Measurements from ENCODE around the gene OSBPL7. TPM values are rescaled to one million over a fixed set of nuclear protein-coding genes. Genes with fewer than 3 reads are reported as not detected.

The OSBPL7 gene
- total and polyA plus RNA-seq, 4 donors, result 0.51 to 2.4 (median 1.4) TPM

DNA sequence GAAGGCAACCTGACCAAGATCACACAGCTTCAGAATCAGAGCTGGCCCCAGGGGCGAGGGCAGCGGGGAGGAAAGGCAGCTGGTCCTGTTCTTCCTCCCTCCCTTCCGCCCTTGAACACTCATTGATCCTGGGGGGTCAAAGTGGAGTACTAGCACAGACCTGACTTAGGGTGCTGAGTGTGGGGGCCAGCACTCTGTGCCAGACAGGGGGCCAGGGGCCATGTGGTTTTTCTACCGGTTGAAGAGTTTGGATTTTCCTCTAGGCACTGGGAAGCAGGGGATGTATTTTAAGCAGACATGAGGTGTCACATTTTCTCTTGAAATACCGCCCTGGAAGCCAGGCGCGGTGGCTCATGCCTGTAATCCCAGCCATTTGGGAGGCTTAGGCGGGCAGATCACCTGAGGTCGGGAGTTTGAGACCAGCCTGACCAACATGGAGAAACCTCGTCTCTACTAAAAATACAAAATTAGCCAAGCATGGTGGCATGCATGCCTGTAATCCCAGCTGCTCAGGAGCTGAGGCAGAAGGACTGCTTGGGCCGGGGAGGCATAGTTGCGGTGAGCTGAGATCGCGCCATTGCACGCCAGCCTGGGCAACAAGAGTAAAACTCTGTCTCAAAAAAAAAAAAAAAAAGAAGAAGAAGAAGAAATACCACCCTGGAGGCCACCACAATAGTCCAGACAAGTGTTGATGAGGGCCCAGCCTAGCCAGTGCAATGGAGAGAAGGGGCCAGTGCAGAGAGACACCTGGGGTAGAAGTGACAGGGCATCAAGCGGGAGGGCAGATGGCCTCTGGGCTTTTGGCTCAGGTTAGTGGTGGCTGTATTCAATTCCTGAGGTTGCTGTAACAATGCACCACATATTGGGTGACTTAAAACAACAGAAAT is 15.3 kb downstream of the OSBPL7 start (continued):
- TF ChIP-seq, protein P1, sequence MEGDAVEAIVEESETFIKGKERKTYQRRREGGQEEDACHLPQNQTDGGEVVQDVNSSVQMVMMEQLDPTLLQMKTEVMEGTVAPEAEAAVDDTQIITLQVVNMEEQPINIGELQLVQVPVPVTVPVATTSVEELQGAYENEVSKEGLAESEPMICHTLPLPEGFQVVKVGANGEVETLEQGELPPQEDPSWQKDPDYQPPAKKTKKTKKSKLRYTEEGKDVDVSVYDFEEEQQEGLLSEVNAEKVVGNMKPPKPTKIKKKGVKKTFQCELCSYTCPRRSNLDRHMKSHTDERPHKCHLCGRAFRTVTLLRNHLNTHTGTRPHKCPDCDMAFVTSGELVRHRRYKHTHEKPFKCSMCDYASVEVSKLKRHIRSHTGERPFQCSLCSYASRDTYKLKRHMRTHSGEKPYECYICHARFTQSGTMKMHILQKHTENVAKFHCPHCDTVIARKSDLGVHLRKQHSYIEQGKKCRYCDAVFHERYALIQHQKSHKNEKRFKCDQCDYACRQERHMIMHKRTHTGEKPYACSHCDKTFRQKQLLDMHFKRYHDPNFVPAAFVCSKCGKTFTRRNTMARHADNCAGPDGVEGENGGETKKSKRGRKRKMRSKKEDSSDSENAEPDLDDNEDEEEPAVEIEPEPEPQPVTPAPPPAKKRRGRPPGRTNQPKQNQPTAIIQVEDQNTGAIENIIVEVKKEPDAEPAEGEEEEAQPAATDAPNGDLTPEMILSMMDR (IDR thresholded peaks at IDR 0.05; ENCODE audit: low read depth, low read length, missing input control), result no peak
- no peak for TF ChIP-seq RAD21 (IDR thresholded peaks at IDR 0.05)
- no peak for TF ChIP-seq HNF4A (conservative IDR thresholded peaks at IDR 0.05)
- no peak for TF ChIP-seq SP1 (IDR thresholded peaks at IDR 0.05)

DNA sequence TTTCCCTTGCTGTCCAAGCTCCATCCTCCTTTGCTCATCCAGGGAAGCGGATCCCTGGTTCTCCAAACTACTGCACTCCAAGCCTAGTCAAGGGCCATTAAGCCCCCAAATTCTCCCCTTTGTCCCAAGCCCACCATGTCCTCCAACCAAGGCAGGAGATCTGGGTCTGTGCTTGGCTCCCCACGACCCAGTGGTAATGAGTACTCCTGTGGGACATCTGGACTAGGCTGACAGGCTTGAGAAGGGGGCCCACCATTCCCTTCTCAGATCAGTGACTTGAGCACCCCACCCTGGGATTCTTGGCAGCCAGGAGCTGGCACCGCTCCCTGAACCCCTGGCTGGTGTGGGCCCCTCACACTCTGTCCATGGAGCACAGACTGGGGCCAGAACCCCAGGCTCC is 17.1 kb downstream of the OSBPL7 start:
- Histone ChIP-seq H3K9me3 (ENCODE audit: control insufficient read depth in 4 of 4, low read length in 3 of 4) (no peaks in the 10 kb centered on the region), H3K27me3 (ENCODE audit: control insufficient read depth in 4 of 4, insufficient read depth in 4 of 4, low read length in 3 of 4) (no peaks in the 10 kb centered on the region), H3K4me3 (ENCODE audit: low read depth in 1 of 3, low read length in 3 of 3) (no peak overlapping the region), H3K36me3 (ENCODE audit: control insufficient read depth in 4 of 4, insufficient read depth in 3 of 4, low read depth in 1 of 4, low read length in 3 of 4) (peaks cover 0 to 6% (median 1%) of the 10 kb centered on the region in 4 donors), H3K4me1 (ENCODE audit: control insufficient read depth in 4 of 4, insufficient read depth in 4 of 4, low read length in 3 of 4) (no peaks in the 10 kb centered on the region), H3K9ac (ENCODE audit: low read depth in 1 of 2, low read length in 2 of 2) (no peak overlapping the region), H3K27ac (ENCODE audit: low read depth in 1 of 2, low read length in 2 of 2) (no peak overlapping the region)
- DNase-seq (ENCODE audit: low spot score), result no peak
- TF ChIP-seq, protein P2, sequence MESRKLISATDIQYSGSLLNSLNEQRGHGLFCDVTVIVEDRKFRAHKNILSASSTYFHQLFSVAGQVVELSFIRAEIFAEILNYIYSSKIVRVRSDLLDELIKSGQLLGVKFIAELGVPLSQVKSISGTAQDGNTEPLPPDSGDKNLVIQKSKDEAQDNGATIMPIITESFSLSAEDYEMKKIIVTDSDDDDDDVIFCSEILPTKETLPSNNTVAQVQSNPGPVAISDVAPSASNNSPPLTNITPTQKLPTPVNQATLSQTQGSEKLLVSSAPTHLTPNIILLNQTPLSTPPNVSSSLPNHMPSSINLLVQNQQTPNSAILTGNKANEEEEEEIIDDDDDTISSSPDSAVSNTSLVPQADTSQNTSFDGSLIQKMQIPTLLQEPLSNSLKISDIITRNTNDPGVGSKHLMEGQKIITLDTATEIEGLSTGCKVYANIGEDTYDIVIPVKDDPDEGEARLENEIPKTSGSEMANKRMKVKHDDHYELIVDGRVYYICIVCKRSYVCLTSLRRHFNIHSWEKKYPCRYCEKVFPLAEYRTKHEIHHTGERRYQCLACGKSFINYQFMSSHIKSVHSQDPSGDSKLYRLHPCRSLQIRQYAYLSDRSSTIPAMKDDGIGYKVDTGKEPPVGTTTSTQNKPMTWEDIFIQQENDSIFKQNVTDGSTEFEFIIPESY (IDR thresholded peaks at IDR 0.05), result no peak
- TF ChIP-seq SP1 (IDR thresholded peaks at IDR 0.05), result no peak
- no peak for TF ChIP-seq YY1 (IDR thresholded peaks at IDR 0.05)
- TF ChIP-seq FOXA1 (IDR thresholded peaks at IDR 0.05), result no peak
- no peak for TF ChIP-seq FOXA2 (IDR thresholded peaks at IDR 0.05)
- TF ChIP-seq, protein P3, sequence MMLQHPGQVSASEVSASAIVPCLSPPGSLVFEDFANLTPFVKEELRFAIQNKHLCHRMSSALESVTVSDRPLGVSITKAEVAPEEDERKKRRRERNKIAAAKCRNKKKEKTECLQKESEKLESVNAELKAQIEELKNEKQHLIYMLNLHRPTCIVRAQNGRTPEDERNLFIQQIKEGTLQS (IDR thresholded peaks at IDR 0.05), result no peak
- no peak for TF ChIP-seq RAD21 (IDR thresholded peaks at IDR 0.05)
- TF ChIP-seq, protein P4, sequence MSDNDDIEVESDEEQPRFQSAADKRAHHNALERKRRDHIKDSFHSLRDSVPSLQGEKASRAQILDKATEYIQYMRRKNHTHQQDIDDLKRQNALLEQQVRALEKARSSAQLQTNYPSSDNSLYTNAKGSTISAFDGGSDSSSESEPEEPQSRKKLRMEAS (IDR thresholded peaks at IDR 0.05), result no peak
- 67% methylated on average over 3 of the region's 3 CpGs for WGBS

DNA sequence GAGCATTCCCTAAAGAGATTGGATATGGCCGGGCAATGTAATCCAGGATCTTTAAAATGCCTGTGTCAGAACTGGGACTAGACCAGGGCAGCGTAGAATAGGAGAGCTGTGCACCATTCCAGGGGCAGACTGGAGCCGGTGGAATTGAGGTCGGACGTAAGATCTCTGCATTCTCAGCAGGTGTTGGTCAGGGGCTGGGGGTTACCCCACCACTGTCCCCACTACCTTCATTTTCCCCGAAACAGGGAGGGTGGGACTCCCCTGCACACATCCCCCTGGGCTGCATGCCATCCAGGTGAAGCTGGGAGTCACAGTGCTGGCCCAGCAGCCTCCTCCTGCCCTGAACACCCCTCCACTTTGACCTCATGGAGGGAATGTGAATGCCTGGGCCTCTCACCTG is 17.8 kb downstream of the OSBPL7 start:
- peaks cover 0 to 3% (median under 1%) of the 10 kb centered on the region in 4 donors for H3K36me3 ChIP-seq (ENCODE audit: control insufficient read depth in 4 of 4, insufficient read depth in 3 of 4, low read depth in 1 of 4, low read length in 3 of 4)
- H3K27me3 ChIP-seq (ENCODE audit: control insufficient read depth in 4 of 4, insufficient read depth in 4 of 4, low read length in 3 of 4), result no peaks in the 10 kb centered on the region
- no peak overlapping the region for H3K27ac ChIP-seq (ENCODE audit: low read depth in 1 of 2, low read length in 2 of 2)
- no peak overlapping the region for H3K4me3 ChIP-seq (ENCODE audit: low read depth in 1 of 3, low read length in 3 of 3)
- no peaks in the 10 kb centered on the region for H3K9me3 ChIP-seq (ENCODE audit: control insufficient read depth in 4 of 4, low read length in 3 of 4)
- no peak overlapping the region for H3K9ac ChIP-seq (ENCODE audit: low read depth in 1 of 2, low read length in 2 of 2)
- H3K4me1 ChIP-seq (ENCODE audit: control insufficient read depth in 4 of 4, insufficient read depth in 4 of 4, low read length in 3 of 4), result no peaks in the 10 kb centered on the region
- DNase-seq (ENCODE audit: low spot score), result no peak
- 81% methylated on average over 6 of the region's 6 CpGs for WGBS
- TF ChIP-seq, protein P2 (IDR thresholded peaks at IDR 0.05), result no peak
- TF ChIP-seq, protein P4 (IDR thresholded peaks at IDR 0.05), result no peak
- TF ChIP-seq EGR1 (IDR thresholded peaks at IDR 0.05; ENCODE audit: low read depth in 2 of 2), result no peak
- TF ChIP-seq FOXA2 (IDR thresholded peaks at IDR 0.05), result no peak
- no peak for TF ChIP-seq JUND (IDR thresholded peaks at IDR 0.05)
- TF ChIP-seq, protein P3 (IDR thresholded peaks at IDR 0.05), result no peak
- no peak for TF ChIP-seq RAD21 (IDR thresholded peaks at IDR 0.05)
- no peak for TF ChIP-seq NR2F2 (IDR thresholded peaks at IDR 0.05)
- TF ChIP-seq HNF4G (IDR thresholded peaks at IDR 0.05), result no peak
- TF ChIP-seq RXRA (IDR thresholded peaks at IDR 0.05), result no peak
- TF ChIP-seq, protein P1 (IDR thresholded peaks at IDR 0.05; ENCODE audit: low read depth, low read length, missing input control), result no peak

All from liver (tissue), 9 donors.